GM12878 (cell line): Measurements from ENCODE around the gene PDS5A.

Experiments used
- FOS ChIP-seq: IDR thresholded peaks from 3 replicates; pipeline ENCODE4 v1.6.1; 2011; ENCODE audit warnings: borderline replicate concordance; ENCODE audit not compliant: insufficient read length; ENCODE audit errors: extremely low read depth
- HDGF ChIP-seq: fragments of 450-650 bp; IDR thresholded peaks from 2 replicates; pipeline ENCODE4 v1.6.1; 2016; ENCODE audit warnings: antibody characterized with exemption
- SRF ChIP-seq, 2 experiments: IDR thresholded peaks; 2 replicates each; pipeline ENCODE4 v1.6.1; 2011; ENCODE audit warnings: low read depth in 2 of 2, low read length in 2 of 2, mild to moderate bottlenecking in 1 of 2, moderate library complexity in 1 of 2

GRCh38 chr4:39881789-39882188 lies 95.9 kb downstream of the PDS5A start:
- no peak for TF ChIP-seq HDGF
- TF ChIP-seq FOS: no peak
- TF ChIP-seq SRF (IDR thresholded peaks at IDR 0.05; ENCODE audit: low read depth in 2 of 2, low read length in 2 of 2): no peak
